Keratinocyte (primary cell): ENCODE results near the gene HAND1. TPM values are rescaled to one million over a fixed set of nuclear protein-coding genes. Genes with fewer than 3 reads are reported as not detected.

Source experiments
- DNase-seq: peaks from one replicate; pipeline ENCODE4 v3.0.0-alpha.2; 2011; ENCODE audit warnings: low read depth, missing footprints, low spot score
- FAIRE-seq: peaks from 2 replicates; lab custom pipeline; 2011; peaks lifted over from hg19 to GRCh38; lab: Jason Lieb, UNC
- H2AFZ ChIP-seq: 2 replicates; pipeline ENCODE4 v1.6.0; 2012; ENCODE audit warnings: low read length, control low read depth, inconsistent platforms; ENCODE audit not compliant: control insufficient read depth
- H3K27ac ChIP-seq: 2 replicates; pipeline ENCODE4 v1.5.1; 2011; ENCODE audit warnings: low read length; ENCODE audit not compliant: control insufficient read depth, insufficient read depth
- H3K27me3 ChIP-seq: 3 replicates; pipeline ENCODE4 v1.6.0; 2011; ENCODE audit warnings: low read length; ENCODE audit not compliant: control insufficient read depth, insufficient read depth; ENCODE audit errors: extremely low read depth
- H3K36me3 ChIP-seq, 2 experiments: 2 replicates in 1 of 2; 3 replicates in 1 of 2; pipeline ENCODE4 v1.5.1; 2011; ENCODE audit warnings: low read length in 2 of 2, mild to moderate bottlenecking in 1 of 2; ENCODE audit not compliant: control insufficient read depth in 2 of 2, insufficient read depth in 2 of 2; ENCODE audit errors: extremely low read depth in 1 of 2
- H3K4me1 ChIP-seq: 3 replicates; pipeline ENCODE4 v1.5.1; 2011; ENCODE audit warnings: low read length; ENCODE audit not compliant: control insufficient read depth, insufficient read depth; ENCODE audit errors: extremely low read depth
- H3K4me2 ChIP-seq: 3 replicates; pipeline ENCODE4 v1.6.0; 2011; ENCODE audit warnings: low read depth, low read length; ENCODE audit not compliant: control insufficient read depth, insufficient read depth; ENCODE audit errors: extremely low read depth
- H3K4me3 ChIP-seq, 3 experiments: fragments of 200-600 bp in 1 of 3; sonication (generic) in 1 of 3; 2 replicates in 2 of 3; 3 replicates in 1 of 3; pipeline ENCODE4 v1.5.1; 2011 to 2016; ENCODE audit warnings: low read length in 3 of 3, mild to moderate bottlenecking in 3 of 3, control low read depth in 2 of 3, inconsistent platforms in 1 of 3, low read depth in 1 of 3, mixed read lengths in 1 of 3, mixed run types in 1 of 3, moderate library complexity in 1 of 3; ENCODE audit not compliant: control insufficient read depth in 2 of 3, insufficient read depth in 2 of 3; ENCODE audit errors: extremely low read depth in 1 of 3
- H3K79me2 ChIP-seq: 2 replicates; pipeline ENCODE4 v1.6.0; 2012; ENCODE audit warnings: low read length; ENCODE audit not compliant: control insufficient read depth, insufficient read depth
- H3K9ac ChIP-seq: 3 replicates; pipeline ENCODE4 v1.6.0; 2011; ENCODE audit warnings: low read length; ENCODE audit not compliant: control insufficient read depth, insufficient read depth; ENCODE audit errors: extremely low read depth
- H3K9me1 ChIP-seq: 3 replicates; pipeline ENCODE4 v1.6.0; 2011; ENCODE audit warnings: low read length; ENCODE audit not compliant: control insufficient read depth, insufficient read depth; ENCODE audit errors: extremely low read depth
- H3K9me3 ChIP-seq: 2 replicates; pipeline ENCODE4 v1.5.1; 2012; ENCODE audit warnings: low read depth, low read length; ENCODE audit not compliant: control insufficient read depth
- H4K20me1 ChIP-seq: 3 replicates; pipeline ENCODE4 v1.6.0; 2011; ENCODE audit warnings: low read length; ENCODE audit not compliant: control insufficient read depth, insufficient read depth; ENCODE audit errors: extremely low read depth
- EZH2 ChIP-seq: IDR thresholded peaks from one replicate; pipeline ENCODE4 v1.6.1; 2012; ENCODE audit warnings: inconsistent platforms, mild to moderate bottlenecking, low read length, moderate library complexity
- dilution Hi-C: fragments of 300-500 bp; cut with MboI; formaldehyde crosslinking; loops from one replicate; pipeline ENCODE4 v1.7.0; 2020; ENCODE audit warnings: low sequenced_read_pairs; ENCODE audit not compliant: extremely low pct_ligation_motif_present
- polyA plus RNA-seq, 5 experiments: library from polyadenylated mRNA; depleted of rRNA in 3 of 5; stranded (reverse) in 3 of 5; stranded (forward) in 1 of 5; unstranded in 1 of 5; fragments of >200 nt; gene quantifications; 1 replicate in 1 of 5; 2 replicates in 3 of 5; 3 replicates in 1 of 5; pipeline versions ENCODE4 v1.2.1 to v1.2.3, GENCODE V29; 2011 to 2012; ENCODE audit warnings: missing spikeins in 2 of 5, low read depth in 1 of 5, low replicate concordance in 1 of 5
- TF ChIP-seq, protein P1 (sequence below), 3 experiments: IDR thresholded peaks in 1 of 3; conservative IDR thresholded peaks in 1 of 3; optimal IDR thresholded peaks in 1 of 3; 2 replicates in 2 of 3; 3 replicates in 1 of 3; pipeline versions ENCODE3 to v1.5.1; 2011; ENCODE audit warnings: low read length in 3 of 3, mild to moderate bottlenecking in 3 of 3, moderate library complexity in 2 of 3, control low read depth in 1 of 3, inconsistent platforms in 1 of 3; ENCODE audit not compliant: insufficient read depth in 2 of 3; ENCODE audit errors: extremely low read depth in 1 of 3

Gene HAND1
- polyA plus RNA-seq, 1 donor (not counting 4 experiments of a cell fraction or from before 2014, with no cell fraction given) = not detected

DNA sequence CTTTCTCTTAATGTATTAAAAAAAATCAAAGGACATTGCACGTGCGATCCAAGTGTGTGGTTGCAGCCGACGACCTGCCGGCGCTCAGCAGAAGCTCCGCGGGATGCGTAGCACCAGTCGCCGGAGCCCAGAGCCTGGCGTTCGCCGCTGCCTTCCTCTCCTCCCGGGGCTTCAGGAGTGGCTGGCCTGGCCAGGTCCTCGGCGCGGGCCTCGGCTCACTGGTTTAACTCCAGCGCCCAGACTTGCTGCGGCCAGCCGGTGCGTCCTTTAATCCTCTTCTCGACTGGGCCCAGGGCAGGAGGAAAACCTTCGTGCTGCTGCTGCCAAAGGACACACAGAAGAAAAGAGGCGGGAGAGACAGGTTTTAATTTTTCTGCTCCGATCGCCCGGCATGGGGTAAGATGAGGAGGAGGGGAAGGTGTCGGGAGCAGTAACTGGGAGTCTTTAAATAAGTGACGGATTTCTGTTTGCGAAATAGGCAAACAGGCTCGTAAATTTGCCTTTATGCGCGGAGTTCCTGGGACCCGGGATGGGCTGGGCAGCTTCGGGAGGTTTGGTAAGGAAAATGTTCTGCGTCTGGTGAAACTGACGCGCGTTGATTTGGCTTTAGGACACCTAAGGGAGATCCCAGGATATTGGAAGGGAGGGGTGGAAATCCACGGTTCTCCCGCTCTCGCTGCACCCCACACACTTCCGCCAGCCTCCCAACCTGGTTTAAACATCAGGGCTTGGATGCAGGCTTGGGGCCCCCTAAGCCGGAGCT is 2.3 kb downstream of the HAND1 start:
- H3K4me2 ChIP-seq = peak overlapping the region; percentile 29
- H3K79me2 ChIP-seq = no peaks in the 10 kb centered on the region
- no peaks in the 10 kb centered on the region for H3K9me1 ChIP-seq
- no peak for FAIRE-seq
- H3K9me3 ChIP-seq = no peaks in the 10 kb centered on the region
- no peak overlapping the region for H3K27ac ChIP-seq
- no peak for DNase-seq
- H3K4me1 ChIP-seq = peaks cover 2% of the 10 kb centered on the region
- H3K27me3 ChIP-seq = peaks cover 98% of the 10 kb centered on the region
- TF ChIP-seq EZH2 = peak; percentile 81
- TF ChIP-seq, protein P1, sequence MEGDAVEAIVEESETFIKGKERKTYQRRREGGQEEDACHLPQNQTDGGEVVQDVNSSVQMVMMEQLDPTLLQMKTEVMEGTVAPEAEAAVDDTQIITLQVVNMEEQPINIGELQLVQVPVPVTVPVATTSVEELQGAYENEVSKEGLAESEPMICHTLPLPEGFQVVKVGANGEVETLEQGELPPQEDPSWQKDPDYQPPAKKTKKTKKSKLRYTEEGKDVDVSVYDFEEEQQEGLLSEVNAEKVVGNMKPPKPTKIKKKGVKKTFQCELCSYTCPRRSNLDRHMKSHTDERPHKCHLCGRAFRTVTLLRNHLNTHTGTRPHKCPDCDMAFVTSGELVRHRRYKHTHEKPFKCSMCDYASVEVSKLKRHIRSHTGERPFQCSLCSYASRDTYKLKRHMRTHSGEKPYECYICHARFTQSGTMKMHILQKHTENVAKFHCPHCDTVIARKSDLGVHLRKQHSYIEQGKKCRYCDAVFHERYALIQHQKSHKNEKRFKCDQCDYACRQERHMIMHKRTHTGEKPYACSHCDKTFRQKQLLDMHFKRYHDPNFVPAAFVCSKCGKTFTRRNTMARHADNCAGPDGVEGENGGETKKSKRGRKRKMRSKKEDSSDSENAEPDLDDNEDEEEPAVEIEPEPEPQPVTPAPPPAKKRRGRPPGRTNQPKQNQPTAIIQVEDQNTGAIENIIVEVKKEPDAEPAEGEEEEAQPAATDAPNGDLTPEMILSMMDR (optimal IDR thresholded peaks at IDR 0.05 in 1 of 3, IDR thresholded peaks at IDR 0.05 in 1 of 3, conservative IDR thresholded peaks at IDR 0.05 in 1 of 3; ENCODE audit: extremely low read depth in 1 of 3, insufficient read depth in 2 of 3, low read length in 3 of 3) = no peak
- no peak overlapping the region for H3K4me3 ChIP-seq
- H2AFZ ChIP-seq = no peak overlapping the region
- H4K20me1 ChIP-seq = no peaks in the 10 kb centered on the region
- H3K36me3 ChIP-seq = no peaks in the 10 kb centered on the region
- no peak overlapping the region for H3K9ac ChIP-seq
- dilution Hi-C loops = loop anchor here (10.0 kb wide), 1 partner anchor 129 kb away; no protein-coding TSS in a partner anchor

DNA sequence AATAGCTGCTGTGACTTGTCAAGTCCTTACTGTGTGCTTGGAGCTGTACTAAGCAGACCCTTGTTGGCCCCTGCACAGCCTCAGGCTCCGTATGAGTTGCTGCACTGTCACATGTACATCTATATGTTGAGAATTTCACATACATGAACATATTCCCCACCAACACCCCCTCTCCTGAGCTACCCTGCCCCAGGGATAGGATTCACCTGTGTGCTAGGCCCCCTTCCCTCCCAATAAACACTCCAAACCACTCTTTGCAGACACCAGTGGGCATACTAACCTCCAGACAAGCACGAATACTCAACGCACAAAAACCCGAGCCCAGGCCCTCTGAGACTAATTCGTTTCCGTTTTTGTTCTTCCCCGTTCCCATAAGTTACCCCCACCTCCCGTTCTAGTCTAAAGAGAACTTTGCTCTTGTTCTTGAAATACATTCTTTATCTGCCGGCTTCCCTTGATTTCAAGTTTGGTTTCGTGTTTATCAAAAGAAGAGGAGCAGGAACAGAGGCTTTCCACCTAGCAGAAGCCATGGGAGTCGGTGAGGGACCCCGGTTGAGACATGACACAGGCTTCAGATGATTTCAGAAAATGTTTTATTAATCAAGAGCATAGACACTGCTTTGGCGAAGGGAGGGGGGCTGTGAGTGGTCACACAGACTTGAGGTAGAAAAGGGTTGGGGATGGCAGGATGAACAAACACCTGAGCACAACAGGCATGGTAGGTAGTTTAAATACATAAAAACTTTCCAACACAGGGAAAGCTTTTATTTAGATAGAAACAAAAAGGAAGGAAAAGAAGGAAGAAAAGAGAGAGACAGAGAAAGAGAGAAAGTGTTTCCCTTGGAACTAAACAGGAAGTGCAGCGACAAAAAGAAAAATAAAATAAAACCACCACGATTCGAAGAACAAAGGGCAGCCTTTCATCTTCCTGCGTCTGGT is 3.4 kb downstream of the HAND1 start:
- H3K36me3 ChIP-seq = no peaks in the 10 kb centered on the region
- H3K4me1 ChIP-seq = peaks cover 2% of the 10 kb centered on the region
- no peaks in the 10 kb centered on the region for H3K79me2 ChIP-seq
- peaks cover 97% of the 10 kb centered on the region for H3K27me3 ChIP-seq
- no peaks in the 10 kb centered on the region for H3K9me3 ChIP-seq
- H3K9me1 ChIP-seq = no peaks in the 10 kb centered on the region
- no peak overlapping the region for H3K4me2 ChIP-seq
- dilution Hi-C loops = loop anchor here (10.0 kb wide), 1 partner anchor 130 kb away; no protein-coding TSS in a partner anchor
- TF ChIP-seq, protein P1 (optimal IDR thresholded peaks at IDR 0.05 in 1 of 3, IDR thresholded peaks at IDR 0.05 in 1 of 3, conservative IDR thresholded peaks at IDR 0.05 in 1 of 3; ENCODE audit: extremely low read depth in 1 of 3, insufficient read depth in 2 of 3, low read length in 3 of 3) = no peak
- no peak for TF ChIP-seq EZH2
- no peak overlapping the region for H3K9ac ChIP-seq
- H3K4me3 ChIP-seq = no peak overlapping the region
- no peaks in the 10 kb centered on the region for H4K20me1 ChIP-seq
- no peak for FAIRE-seq
- DNase-seq = no peak
- H2AFZ ChIP-seq = no peak overlapping the region
- H3K27ac ChIP-seq = no peak overlapping the region
